IMR-90 (cell line): Measurements from ENCODE around the gene LTN1. TPM values are rescaled to one million over a fixed set of nuclear protein-coding genes. Genes with fewer than 3 reads are reported as not detected.
A peak's percentile ranks its signal among the peaks of the same experiment; 100 is the strongest.

Experiments used
- CHD1 ChIP-seq: IDR thresholded peaks from 2 replicates; pipeline ENCODE4 v1.6.1; 2012; ENCODE audit warnings: low read depth, low read length, improper control_type of control experiment
- MAFK ChIP-seq: IDR thresholded peaks from 2 replicates; pipeline ENCODE4 v1.6.1; 2012; ENCODE audit warnings: low read depth, low read length, improper control_type of control experiment
- POLR2A ChIP-seq: IDR thresholded peaks from 2 replicates; pipeline ENCODE4 v1.6.1; 2012; ENCODE audit warnings: mild to moderate bottlenecking, low read depth, low read length
- polyA plus RNA-seq, 3 experiments: library from polyadenylated mRNA; depleted of rRNA; stranded (reverse); fragments of >200 nt; gene quantifications; 2 replicates each; pipeline ENCODE4 v1.2.3, GENCODE V29; 2012; ENCODE audit warnings: low replicate concordance in 1 of 3
- total RNA-seq: library from RNA; depleted of rRNA; stranded (reverse); fragments of >200 nt; gene quantifications from 2 replicates; pipeline ENCODE4 v1.2.3, GENCODE V29; 2012
- TF ChIP-seq, protein P1 (sequence below): conservative IDR thresholded peaks from 2 replicates; pipeline ENCODE4 v1.5.1; 2012; ENCODE audit warnings: mild to moderate bottlenecking, low read depth, low read length, improper control_type of control experiment

LTN1 gene
- total and polyA plus RNA-seq, 2 of the 4 experiments (the other 2 are of a cell fraction): 6.7 to 35.5 TPM

DNA sequence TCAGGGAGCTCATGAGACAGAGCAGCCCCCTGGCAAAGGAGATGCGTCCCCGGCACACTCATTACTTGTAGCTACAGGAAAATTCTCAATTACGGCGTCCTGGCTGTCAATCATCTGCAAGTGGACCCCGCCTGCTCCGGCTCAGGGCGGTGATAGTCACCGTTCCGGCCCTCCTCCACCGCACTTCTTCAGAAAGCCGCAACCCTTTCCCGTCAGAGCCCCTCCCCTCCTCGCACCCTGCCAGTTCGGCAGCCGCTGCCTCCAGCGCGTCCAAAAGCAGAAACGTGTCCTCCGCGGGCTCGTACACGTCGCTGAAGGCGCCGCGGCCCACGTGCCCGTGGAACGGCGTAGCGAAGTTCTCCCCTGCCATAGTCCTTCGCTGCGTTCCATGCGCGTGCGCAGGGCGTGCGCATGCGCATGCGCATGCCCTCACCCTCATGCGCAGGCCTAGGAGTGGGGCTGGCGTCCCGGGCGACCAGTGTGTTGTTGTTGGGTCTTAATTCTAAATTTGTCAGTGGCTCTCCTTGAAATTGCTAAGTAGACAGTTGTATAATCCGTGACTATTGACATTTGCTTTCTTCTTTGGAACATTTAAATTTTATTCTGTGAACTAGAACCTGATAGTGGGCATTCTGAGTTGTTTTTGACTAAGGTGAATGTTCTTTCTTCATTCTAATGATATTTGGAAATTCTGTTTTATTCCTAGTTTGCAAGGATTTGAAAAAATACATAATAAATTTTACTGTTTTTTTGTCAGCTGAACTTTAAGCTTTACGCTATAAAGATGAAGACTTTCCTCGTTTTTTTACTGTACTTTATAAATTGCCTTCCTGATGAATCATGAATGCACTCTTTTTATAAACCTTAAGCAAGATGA, 107.5 kb downstream of the LTN1 start (continued):
- TF ChIP-seq, protein P1, sequence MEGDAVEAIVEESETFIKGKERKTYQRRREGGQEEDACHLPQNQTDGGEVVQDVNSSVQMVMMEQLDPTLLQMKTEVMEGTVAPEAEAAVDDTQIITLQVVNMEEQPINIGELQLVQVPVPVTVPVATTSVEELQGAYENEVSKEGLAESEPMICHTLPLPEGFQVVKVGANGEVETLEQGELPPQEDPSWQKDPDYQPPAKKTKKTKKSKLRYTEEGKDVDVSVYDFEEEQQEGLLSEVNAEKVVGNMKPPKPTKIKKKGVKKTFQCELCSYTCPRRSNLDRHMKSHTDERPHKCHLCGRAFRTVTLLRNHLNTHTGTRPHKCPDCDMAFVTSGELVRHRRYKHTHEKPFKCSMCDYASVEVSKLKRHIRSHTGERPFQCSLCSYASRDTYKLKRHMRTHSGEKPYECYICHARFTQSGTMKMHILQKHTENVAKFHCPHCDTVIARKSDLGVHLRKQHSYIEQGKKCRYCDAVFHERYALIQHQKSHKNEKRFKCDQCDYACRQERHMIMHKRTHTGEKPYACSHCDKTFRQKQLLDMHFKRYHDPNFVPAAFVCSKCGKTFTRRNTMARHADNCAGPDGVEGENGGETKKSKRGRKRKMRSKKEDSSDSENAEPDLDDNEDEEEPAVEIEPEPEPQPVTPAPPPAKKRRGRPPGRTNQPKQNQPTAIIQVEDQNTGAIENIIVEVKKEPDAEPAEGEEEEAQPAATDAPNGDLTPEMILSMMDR: no peak
- TF ChIP-seq CHD1: no peak
- peak; percentile 29; the same call in 1 of the 2 replicates for TF ChIP-seq MAFK
- no peak; the same call in 1 of the 2 replicates for TF ChIP-seq POLR2A
